Measurements from ENCODE around the gene CNPY3. TPM values are rescaled to one million over a fixed set of nuclear protein-coding genes. Genes with fewer than 3 reads are reported as not detected.
"Not testable (repeated sequence)": the region's sequence is repeated elsewhere in the genome, so short reads cannot be mapped to it uniquely, and the experiment has no call there.

CNPY3 gene
- total RNA-seq (ENCODE audit: low replicate concordance): 38.0 and 65.4 TPM in 2 replicates

- Histone ChIP-seq H3K27ac (peak within 1 kb of the TSS; percentile 97), H3F3A (ENCODE audit: low read depth) (peaks cover 39% of the 10 kb centered on the region), H2AFZ (replicated peaks) (peak within 1 kb of the TSS; percentile 89), H3K4me2 (peak within 1 kb of the TSS; percentile 97), H3K79me2 (ENCODE audit: low read depth) (peaks cover 43% of the 10 kb centered on the region), H3K4me1 (peaks cover 3% of the 10 kb centered on the region), H3K36me3 (no peaks in the 10 kb centered on the region), H4K20me1 (ENCODE audit: low read depth) (peaks cover 18% of the 10 kb centered on the region), H3K9me3 (ENCODE audit: low read depth) (no peaks in the 10 kb centered on the region), H3K9ac (peak within 1 kb of the TSS; percentile 69), H3K27me3 (no peaks in the 10 kb centered on the region), H3K4me3 (peak within 1 kb of the TSS; percentile 69)
- Mint-ChIP-seq H3K27me3 (ENCODE audit: insufficient read depth, low read depth) (peaks cover 7% of the 10 kb centered on the region), H3K4me3 (peak within 1 kb of the TSS; percentile 96), H3K4me1 (peaks cover 26% of the 10 kb centered on the region), H3K36me3 (peaks cover 5% of the 10 kb centered on the region), H3K27ac (peak within 1 kb of the TSS; percentile 89), H3K9me3 (no peaks in the 10 kb centered on the region)
- DNase-seq (ENCODE audit: low spot score): peak; percentile 97
- TF ChIP-seq CTCF (IDR thresholded peaks at IDR 0.05): no peak
- no peak for TF ChIP-seq EZH2phosphoT487 (IDR thresholded peaks at IDR 0.05)
- no peak for TF ChIP-seq EZH2 (IDR thresholded peaks at IDR 0.05)
Observed at GRCh38 chr6:42928986-42929820, at the start of gene CNPY3. CNPY3 (plus strand) TSS chr6:42929480; CDS start chr6:42929571, 91 bp downstream.

- not testable (repeated sequence) for H3K27me3 ChIP-seq; H3K36me3 ChIP-seq; DNase-seq (ENCODE audit: low spot score); H3K27me3 Mint-ChIP-seq (ENCODE audit: insufficient read depth, low read depth); H3K9me3 ChIP-seq (ENCODE audit: low read depth); H4K20me1 ChIP-seq (ENCODE audit: low read depth); H3K4me1 ChIP-seq; H3K9me3 Mint-ChIP-seq
- Histone ChIP-seq H3K4me3 (peak overlapping the region; percentile 86), H3K79me2 (ENCODE audit: low read depth) (peaks cover 46% of the 10 kb centered on the region), H3F3A (ENCODE audit: low read depth) (peaks cover 35% of the 10 kb centered on the region), H3K4me2 (peak overlapping the region; percentile 77), H2AFZ (replicated peaks) (peak overlapping the region; percentile 94), H3K27ac (peak overlapping the region; percentile 79), H3K9ac (peak overlapping the region; percentile 97)
- H3K36me3 Mint-ChIP-seq: peaks cover 18% of the 10 kb centered on the region
- peaks cover 13% of the 10 kb centered on the region for H3K4me1 Mint-ChIP-seq
- peak overlapping the region; percentile 100 for H3K27ac Mint-ChIP-seq
- H3K4me3 Mint-ChIP-seq: peak overlapping the region; percentile 99
Observed at GRCh38 chr6:42880240-42880817, 49.0 kb upstream of the CNPY3 start.

- H3K9me3 Mint-ChIP-seq; H3K4me1 ChIP-seq; H3K27me3 Mint-ChIP-seq (ENCODE audit: insufficient read depth, low read depth); H3K27me3 ChIP-seq; H2AFZ ChIP-seq (replicated peaks); H3K9me3 ChIP-seq (ENCODE audit: low read depth); H4K20me1 ChIP-seq (ENCODE audit: low read depth); DNase-seq (ENCODE audit: low spot score); H3K27ac ChIP-seq: not testable (repeated sequence)
- Histone ChIP-seq H3F3A (ENCODE audit: low read depth) (peaks cover 35% of the 10 kb centered on the region), H3K9ac (peak overlapping the region; percentile 97), H3K4me3 (peak overlapping the region; percentile 86), H3K36me3 (peaks cover 13% of the 10 kb centered on the region), H3K79me2 (ENCODE audit: low read depth) (peaks cover 46% of the 10 kb centered on the region), H3K4me2 (peak overlapping the region; percentile 77)
- H3K4me1 Mint-ChIP-seq: peaks cover 13% of the 10 kb centered on the region
- peaks cover 22% of the 10 kb centered on the region for H3K36me3 Mint-ChIP-seq
- H3K4me3 Mint-ChIP-seq: peak overlapping the region; percentile 99
- peak overlapping the region; percentile 100 for H3K27ac Mint-ChIP-seq
Observed at GRCh38 chr6:42880871-42881270, 48.4 kb upstream of the CNPY3 start.

GRCh38 chr6:42885702-42886101 is 43.6 kb upstream of the CNPY3 start:
- DNase-seq (ENCODE audit: low spot score): no peak
- H3K27ac Mint-ChIP-seq: no peak overlapping the region
- H3K27me3 Mint-ChIP-seq (ENCODE audit: insufficient read depth, low read depth): peaks cover 6% of the 10 kb centered on the region
- no peaks in the 10 kb centered on the region for H3K27me3 ChIP-seq
- H3K9me3 ChIP-seq (ENCODE audit: low read depth): no peaks in the 10 kb centered on the region
- no peak for TF ChIP-seq EZH2 (IDR thresholded peaks at IDR 0.05)
- TF ChIP-seq CTCF (IDR thresholded peaks at IDR 0.05): no peak
- TF ChIP-seq EZH2phosphoT487 (IDR thresholded peaks at IDR 0.05): no peak
- H3K4me3 ChIP-seq: no peak overlapping the region
- peaks cover 17% of the 10 kb centered on the region for H3K4me1 Mint-ChIP-seq
- H3K36me3 Mint-ChIP-seq: peaks cover 27% of the 10 kb centered on the region
- H3F3A ChIP-seq (ENCODE audit: low read depth): peaks cover 46% of the 10 kb centered on the region
- H3K27ac ChIP-seq: no peak overlapping the region
- H3K79me2 ChIP-seq (ENCODE audit: low read depth): peaks cover 48% of the 10 kb centered on the region
- no peaks in the 10 kb centered on the region for H4K20me1 ChIP-seq (ENCODE audit: low read depth)
- H3K9ac ChIP-seq: no peak overlapping the region
- H3K4me1 ChIP-seq: peaks cover 10% of the 10 kb centered on the region
- H3K4me3 Mint-ChIP-seq: no peak overlapping the region
- peaks cover 13% of the 10 kb centered on the region for H3K36me3 ChIP-seq
- no peak overlapping the region for H2AFZ ChIP-seq (replicated peaks)
- no peaks in the 10 kb centered on the region for H3K9me3 Mint-ChIP-seq
- H3K4me2 ChIP-seq: no peak overlapping the region

- not testable (repeated sequence) for H3K27ac ChIP-seq, H3K4me3 Mint-ChIP-seq
Observed at GRCh38 chr6:42888201-42888600, 41.1 kb upstream of the CNPY3 start.

More at GRCh38 chr6:42888201-42888600, 41.1 kb upstream of the CNPY3 start:
- H3K4me1 ChIP-seq; H3K27me3 Mint-ChIP-seq (ENCODE audit: insufficient read depth, low read depth); H3K9me3 Mint-ChIP-seq; H3K4me3 ChIP-seq; H3K27ac Mint-ChIP-seq; H2AFZ ChIP-seq (replicated peaks); H4K20me1 ChIP-seq (ENCODE audit: low read depth); H3K9me3 ChIP-seq (ENCODE audit: low read depth); H3K36me3 ChIP-seq; DNase-seq (ENCODE audit: low spot score); H3K9ac ChIP-seq; H3K4me2 ChIP-seq; H3K27me3 ChIP-seq: not testable (repeated sequence)
- H3K79me2 ChIP-seq (ENCODE audit: low read depth): peaks cover 23% of the 10 kb centered on the region
- H3F3A ChIP-seq (ENCODE audit: low read depth): peaks cover 49% of the 10 kb centered on the region
- H3K36me3 Mint-ChIP-seq: peaks cover 24% of the 10 kb centered on the region
- H3K4me1 Mint-ChIP-seq: peaks cover 20% of the 10 kb centered on the region

Measured in neural progenitor cell (in vitro differentiated cells).